22Rv1 (cell line): ENCODE measurements around the gene FANCC.
"Not testable (repeated sequence)": the region's sequence is repeated elsewhere in the genome, so short reads cannot be mapped to it uniquely, and the experiment has no call there.

ENCODE experiments used
- CTCF ChIP-seq: fragments of 450-650 bp; IDR thresholded peaks from 2 replicates; pipeline ENCODE4 v1.5.1; 2017; ENCODE audit warnings: mild to moderate bottlenecking
- ZFX ChIP-seq: fragments of 450-650 bp; IDR thresholded peaks from 2 replicates; pipeline ENCODE4 v1.6.1; 2017; ENCODE audit warnings: antibody characterized with exemption, borderline replicate concordance

- TF ChIP-seq CTCF, ZFX: not testable (repeated sequence)
These were observed 97.2 kb downstream of the FANCC start for GRCh38 chr9:95220352-95220751.
